Upper lobe of right lung (tissue), 1 donor: Measurements from ENCODE around the gene CD320. TPM values are rescaled to one million over a fixed set of nuclear protein-coding genes. Genes with fewer than 3 reads are reported as not detected.

Experiments
- ATAC-seq: fragments of 200-7000 bp; cut with Tn5 transposase; one replicate; pipeline ENCODE4 v1.9.1; 2020; ENCODE audit warnings: mild to moderate bottlenecking, moderate library complexity
- DNase-seq: peaks from one replicate; pipeline ENCODE4 v3.0.0-alpha.2; 2020
- H3K27ac ChIP-seq: fragments of 200-600 bp; one replicate; pipeline ENCODE4 v1.8.0; 2022
- H3K27me3 ChIP-seq: fragments of 200-600 bp; one replicate; pipeline ENCODE4 v1.8.0; 2022; ENCODE audit warnings: mild to moderate bottlenecking
- H3K36me3 ChIP-seq: fragments of 200-600 bp; one replicate; pipeline ENCODE4 v1.8.0; 2022
- H3K4me1 ChIP-seq: fragments of 200-600 bp; one replicate; pipeline ENCODE4 v1.8.0; 2022
- H3K4me3 ChIP-seq: fragments of 200-600 bp; one replicate; pipeline ENCODE4 v1.8.0; 2022; ENCODE audit warnings: mild to moderate bottlenecking
- H3K9me3 ChIP-seq: fragments of 200-600 bp; one replicate; pipeline ENCODE4 v1.8.0; 2022
- intact Hi-C: fragments of 100-400 bp; cut with DNase I; formaldehyde crosslinking; loops from one replicate; pipeline ENCODE4 v1.11.0; 2022
- total RNA-seq: library from RNA; stranded (reverse); fragmentation: NEBNext Ultra II Directional; extraction: Animal tissue kit (Norgen Biotek cat#: 25700); gene quantifications from one replicate; pipeline ENCODE4 v1.2.1, GENCODE V29; 2021
- TF ChIP-seq, protein P1 (sequence below): fragments of 200-600 bp; IDR thresholded peaks from one replicate; pipeline ENCODE4 v1.8.0; 2022; ENCODE audit warnings: antibody characterized with exemption
- donor health status: DM: no; HTN: yes; CAD: no; lungs with severe emphysema.

CD320 gene
- total RNA-seq, 1 donor from 2014 or later, result 49.4 TPM

GRCh38 chr19:8262431-8262830 is 45.7 kb downstream of the CD320 start:
- Histone ChIP-seq H3K9me3 (no peaks in the 10 kb centered on the region), H3K27ac (no peak overlapping the region), H3K4me1 (no peaks in the 10 kb centered on the region), H3K27me3 (no peaks in the 10 kb centered on the region), H3K4me3 (no peak overlapping the region), H3K36me3 (no peaks in the 10 kb centered on the region)
- ATAC-seq (no peak), DNase-seq (peak; percentile 37)
- intact Hi-C loops, result no loop called here
- TF ChIP-seq, protein P1, sequence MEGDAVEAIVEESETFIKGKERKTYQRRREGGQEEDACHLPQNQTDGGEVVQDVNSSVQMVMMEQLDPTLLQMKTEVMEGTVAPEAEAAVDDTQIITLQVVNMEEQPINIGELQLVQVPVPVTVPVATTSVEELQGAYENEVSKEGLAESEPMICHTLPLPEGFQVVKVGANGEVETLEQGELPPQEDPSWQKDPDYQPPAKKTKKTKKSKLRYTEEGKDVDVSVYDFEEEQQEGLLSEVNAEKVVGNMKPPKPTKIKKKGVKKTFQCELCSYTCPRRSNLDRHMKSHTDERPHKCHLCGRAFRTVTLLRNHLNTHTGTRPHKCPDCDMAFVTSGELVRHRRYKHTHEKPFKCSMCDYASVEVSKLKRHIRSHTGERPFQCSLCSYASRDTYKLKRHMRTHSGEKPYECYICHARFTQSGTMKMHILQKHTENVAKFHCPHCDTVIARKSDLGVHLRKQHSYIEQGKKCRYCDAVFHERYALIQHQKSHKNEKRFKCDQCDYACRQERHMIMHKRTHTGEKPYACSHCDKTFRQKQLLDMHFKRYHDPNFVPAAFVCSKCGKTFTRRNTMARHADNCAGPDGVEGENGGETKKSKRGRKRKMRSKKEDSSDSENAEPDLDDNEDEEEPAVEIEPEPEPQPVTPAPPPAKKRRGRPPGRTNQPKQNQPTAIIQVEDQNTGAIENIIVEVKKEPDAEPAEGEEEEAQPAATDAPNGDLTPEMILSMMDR, result no peak

DNA sequence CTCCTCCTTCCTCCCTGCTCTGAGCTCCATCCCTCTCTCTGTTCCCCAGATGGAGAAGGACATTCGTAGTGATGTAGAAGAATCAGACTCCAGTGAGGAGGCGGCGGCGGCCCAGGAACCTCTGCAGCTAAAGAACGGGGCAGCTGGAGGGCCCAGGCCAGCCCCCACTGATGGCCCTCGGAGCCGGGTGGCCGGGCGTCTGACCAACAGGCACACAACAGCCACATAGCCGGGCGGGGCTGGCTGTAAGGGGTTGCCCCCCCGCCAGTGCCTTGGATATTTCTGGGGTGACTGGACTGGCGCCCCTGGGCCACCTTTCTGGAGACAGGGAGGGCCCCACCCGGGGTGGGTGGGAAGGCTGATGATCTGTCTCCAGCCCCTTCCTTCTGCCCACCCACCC is 46.3 kb downstream of the CD320 start:
- Histone ChIP-seq H3K4me3 (no peak overlapping the region), H3K4me1 (no peaks in the 10 kb centered on the region), H3K36me3 (peaks cover 5% of the 10 kb centered on the region), H3K27me3 (no peaks in the 10 kb centered on the region), H3K27ac (no peak overlapping the region), H3K9me3 (no peaks in the 10 kb centered on the region)
- DNase-seq (peak; percentile 59), ATAC-seq (no peak)
- intact Hi-C loops, result no loop called here
- TF ChIP-seq, protein P1, result no peak

DNA sequence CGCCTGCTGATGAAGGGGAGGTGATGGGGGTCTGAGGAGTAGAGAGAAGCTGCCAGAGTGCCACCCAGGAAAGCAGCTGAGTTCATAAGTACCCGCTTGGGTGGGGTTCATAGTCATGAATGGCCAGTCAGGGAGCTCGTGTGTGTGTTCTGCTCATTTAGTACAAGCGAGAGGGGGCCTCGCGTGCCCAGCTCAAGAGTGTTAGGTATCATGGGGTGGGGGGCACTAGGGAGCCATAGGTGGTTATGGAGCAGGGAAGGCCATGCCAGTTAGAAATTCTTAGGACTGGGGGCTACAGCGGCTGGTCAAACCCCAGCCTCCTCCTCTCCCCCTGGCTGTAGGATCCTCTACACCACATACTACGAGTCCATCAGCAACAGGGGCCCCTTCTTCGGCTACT is 46.8 kb downstream of the CD320 start:
- TF ChIP-seq, protein P1, result no peak
- H3K36me3 ChIP-seq, result peaks cover 9% of the 10 kb centered on the region

GRCh38 chr19:8259922-8260247 is 48.3 kb downstream of the CD320 start:
- intact Hi-C loops, result loop anchor here (10.0 kb wide), 1 partner anchor 315 kb away; the partner anchor contains the start of gene TIMM44
- Histone ChIP-seq H3K4me1 (no peaks in the 10 kb centered on the region), H3K4me3 (no peak overlapping the region), H3K36me3 (peaks cover 21% of the 10 kb centered on the region), H3K27me3 (no peaks in the 10 kb centered on the region), H3K9me3 (no peaks in the 10 kb centered on the region), H3K27ac (no peak overlapping the region)
- DNase-seq, result no peak
- TF ChIP-seq, protein P1, result no peak
- ATAC-seq, result no peak

More for the DNA sequence above, 46.8 kb downstream of the CD320 start:
- no peak for ATAC-seq
- DNase-seq, result no peak
- H3K27me3 ChIP-seq, result no peaks in the 10 kb centered on the region
- intact Hi-C loops, result no loop called here
- no peak overlapping the region for H3K4me3 ChIP-seq
- no peak overlapping the region for H3K27ac ChIP-seq
- H3K4me1 ChIP-seq, result no peaks in the 10 kb centered on the region
- no peaks in the 10 kb centered on the region for H3K9me3 ChIP-seq

DNA sequence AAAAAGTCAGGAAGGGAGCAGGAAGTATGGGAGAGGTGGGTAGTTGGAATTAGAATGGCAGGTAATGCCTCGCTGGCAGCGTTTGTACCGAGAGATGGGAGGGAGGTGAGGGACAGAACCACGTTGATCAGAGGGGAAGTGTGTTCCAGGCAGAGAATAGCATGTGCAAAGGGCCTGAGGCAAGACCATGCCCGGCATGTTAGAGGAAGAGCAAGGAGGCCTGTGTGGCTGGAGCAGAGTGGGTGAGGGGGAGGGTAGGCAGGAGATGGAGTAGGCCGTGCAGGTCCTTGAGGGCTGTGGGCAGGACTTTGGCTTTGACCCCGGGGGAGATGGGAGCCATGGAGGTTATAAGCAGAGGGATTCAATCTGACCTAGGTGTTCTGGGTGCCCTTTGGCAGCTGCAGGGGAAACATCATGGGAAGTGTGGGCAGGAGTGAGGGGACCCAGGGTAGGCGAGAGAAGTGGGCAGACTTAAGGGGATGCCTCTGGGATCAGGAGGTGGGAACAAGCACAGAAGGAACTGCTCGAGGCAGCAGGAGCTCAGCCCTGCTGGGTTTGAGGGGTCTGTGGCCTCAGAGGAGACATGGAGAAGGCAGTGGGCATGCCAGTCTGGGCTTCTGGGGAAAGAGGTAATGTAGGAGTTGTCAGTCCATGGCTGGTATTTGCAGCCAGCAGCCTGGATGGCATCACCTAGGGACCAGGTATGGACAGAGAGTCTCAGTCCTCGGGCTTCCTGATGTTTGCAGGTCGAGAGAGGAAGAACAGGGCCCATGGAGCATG is 48.8 kb downstream of the CD320 start:
- intact Hi-C loops, result loop anchor here (10.0 kb wide), 1 partner anchor 315 kb away; the partner anchor contains the start of gene TIMM44
- Histone ChIP-seq H3K36me3 (peaks cover 21% of the 10 kb centered on the region), H3K4me1 (no peaks in the 10 kb centered on the region), H3K27ac (no peak overlapping the region), H3K4me3 (no peak overlapping the region), H3K9me3 (no peaks in the 10 kb centered on the region), H3K27me3 (no peaks in the 10 kb centered on the region)
- TF ChIP-seq, protein P1, result no peak
- ATAC-seq (no peak), DNase-seq (no peak)
